Ovary (tissue), 9 donors: ENCODE data around the gene ATM. TPM values are rescaled to one million over a fixed set of nuclear protein-coding genes. Genes with fewer than 3 reads are reported as not detected.

Experiments used
- DNase-seq, 5 donors: peaks; one replicate each; pipeline ENCODE4 v3.0.0-alpha.2; 2019 to 2020
- H3K27ac ChIP-seq, 2 donors: fragments of 200-600 bp; one replicate each; pipeline versions ENCODE4 v1.5.1 to v1.8.0; 2019 to 2022
- H3K27me3 ChIP-seq: fragments of 200-600 bp; one replicate; pipeline ENCODE4 v1.8.0; 2022
- H3K36me3 ChIP-seq: fragments of 200-600 bp; sonication (generic); one replicate; pipeline ENCODE4 v1.5.1; 2019
- H3K4me1 ChIP-seq: one replicate; pipeline ENCODE4 v1.8.1; 2013; ENCODE audit warnings: mild to moderate bottlenecking, moderate library complexity; ENCODE audit not compliant: insufficient read depth
- H3K4me3 ChIP-seq: fragments of 200-600 bp; sonication (generic); one replicate; pipeline ENCODE4 v1.5.1; 2017
- H3K9me3 ChIP-seq, 2 donors: fragments of 200-600 bp in 1 of 2; sonication (generic) in 1 of 2; one replicate each; pipeline versions ENCODE4 v1.5.1 to v1.8.1; 2013 to 2019; ENCODE audit warnings: mild to moderate bottlenecking in 1 of 2, moderate library complexity in 1 of 2
- EP300 ChIP-seq: sonication (generic); formaldehyde crosslinking; IDR thresholded peaks from one replicate; pipeline ENCODE4 v1.6.1; 2017; ENCODE audit warnings: antibody characterized with exemption
- POLR2A ChIP-seq: fragments of 450-650 bp; IDR thresholded peaks from one replicate; pipeline ENCODE4 v1.6.1; 2017; ENCODE audit warnings: antibody characterized with exemption, mild to moderate bottlenecking, moderate library complexity
- WGBS, 3 donors: extraction: QIAGEN DNeasy Blood & Tissue Kit in 1 of 3; methylation state at CpG; one replicate each; pipeline versions ENCODE4 v1.1.5 to v1.1.7; 2013 to 2017; 5-methylcytosine and 5-hydroxymethylcytosine counted together
- intact Hi-C, 4 donors: fragments of 100-400 bp; cut with DNase I; formaldehyde crosslinking; loops; one replicate each; pipeline versions ENCODE4 v1.11.0 to v1.15.1; 2022 to 2023
- polyA plus RNA-seq, 2 donors: library from polyadenylated mRNA; stranded (reverse); fragments of 200-250 nt in 1 of 2; fragments of 350-450 nt in 1 of 2; fragmentation: Illumina TruSeq in 1 of 2; extraction: RNeasy Lipid Tissue Mini Kit (QIAGEN cat#74804) in 1 of 2; gene quantifications; one replicate each; pipeline ENCODE4 v1.2.3, GENCODE V29; 2013 to 2014
- total RNA-seq, 7 donors: library from RNA; depleted of rRNA in 2 of 7; stranded (reverse); fragments of >200 nt in 2 of 7; fragmentation: NEBNext Ultra II Directional in 3 of 7; extraction: Animal tissue kit (Norgen Biotek cat#: 25700) in 3 of 7; gene quantifications; one replicate each; pipeline versions ENCODE4 v1.1.0 to v1.2.4, GENCODE V29; 2016 to 2023
- TF ChIP-seq, protein P1 (sequence below), 3 donors: fragments of 450-650 bp in 2 of 3; fragments of 200-600 bp in 1 of 3; IDR thresholded peaks; one replicate each; pipeline versions ENCODE4 v1.5.1 to v1.8.0; 2016 to 2022; ENCODE audit warnings: antibody characterized with exemption in 3 of 3, mild to moderate bottlenecking in 1 of 3
- donor health status: DM: no; HTN: no; CAD: no; lungs with moderate emphysema.
- donor health status: DM: no; HTN: no; CAD: no.
- donor health status: Bipolar disorder and iron deficiency.
- donor health status: DM: yes; HTN: yes; CAD: no.
- donor health status: DM: no; HTN: no; CAD: no.
- donor health status: DM: yes; HTN: yes; CAD: no.

The ATM gene
- total and polyA plus RNA-seq, 9 donors = 29.2 to 104 (median 79.6) TPM

DNA sequence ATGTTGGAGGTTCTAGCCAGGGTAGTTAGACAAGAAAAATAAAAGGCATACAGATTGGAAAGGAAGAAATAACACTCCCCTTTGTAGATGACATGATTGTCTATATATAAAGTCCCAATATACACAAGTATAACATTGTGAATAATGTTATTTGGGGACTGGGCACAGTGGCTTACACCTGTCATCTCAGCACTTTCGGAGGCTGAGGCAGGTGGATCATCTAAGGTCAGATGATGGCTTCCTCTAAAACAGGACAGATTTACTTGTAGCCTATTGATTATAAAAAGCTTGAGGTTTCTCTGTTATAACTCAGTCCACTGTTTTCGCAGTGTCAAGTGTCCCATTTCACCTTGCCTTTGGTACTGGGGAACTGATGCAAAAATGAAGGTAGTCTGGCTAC, 19.6 kb downstream of the ATM start:
- TF ChIP-seq, protein P1, sequence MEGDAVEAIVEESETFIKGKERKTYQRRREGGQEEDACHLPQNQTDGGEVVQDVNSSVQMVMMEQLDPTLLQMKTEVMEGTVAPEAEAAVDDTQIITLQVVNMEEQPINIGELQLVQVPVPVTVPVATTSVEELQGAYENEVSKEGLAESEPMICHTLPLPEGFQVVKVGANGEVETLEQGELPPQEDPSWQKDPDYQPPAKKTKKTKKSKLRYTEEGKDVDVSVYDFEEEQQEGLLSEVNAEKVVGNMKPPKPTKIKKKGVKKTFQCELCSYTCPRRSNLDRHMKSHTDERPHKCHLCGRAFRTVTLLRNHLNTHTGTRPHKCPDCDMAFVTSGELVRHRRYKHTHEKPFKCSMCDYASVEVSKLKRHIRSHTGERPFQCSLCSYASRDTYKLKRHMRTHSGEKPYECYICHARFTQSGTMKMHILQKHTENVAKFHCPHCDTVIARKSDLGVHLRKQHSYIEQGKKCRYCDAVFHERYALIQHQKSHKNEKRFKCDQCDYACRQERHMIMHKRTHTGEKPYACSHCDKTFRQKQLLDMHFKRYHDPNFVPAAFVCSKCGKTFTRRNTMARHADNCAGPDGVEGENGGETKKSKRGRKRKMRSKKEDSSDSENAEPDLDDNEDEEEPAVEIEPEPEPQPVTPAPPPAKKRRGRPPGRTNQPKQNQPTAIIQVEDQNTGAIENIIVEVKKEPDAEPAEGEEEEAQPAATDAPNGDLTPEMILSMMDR (IDR thresholded peaks at IDR 0.05) = no peak
- TF ChIP-seq POLR2A (no peak), EP300 (no peak)
- Histone ChIP-seq H3K36me3 (no peaks in the 10 kb centered on the region), H3K27ac (no peak overlapping the region), H3K4me3 (no peak overlapping the region), H3K4me1 (no peaks in the 10 kb centered on the region), H3K27me3 (no peaks in the 10 kb centered on the region), H3K9me3 (no peaks in the 10 kb centered on the region)
- intact Hi-C loops = no loop called here
- WGBS, 3 donors = 96 to 98% (median 97%) methylated on average over 2 of the region's 2 CpGs
- DNase-seq = no peak

DNA sequence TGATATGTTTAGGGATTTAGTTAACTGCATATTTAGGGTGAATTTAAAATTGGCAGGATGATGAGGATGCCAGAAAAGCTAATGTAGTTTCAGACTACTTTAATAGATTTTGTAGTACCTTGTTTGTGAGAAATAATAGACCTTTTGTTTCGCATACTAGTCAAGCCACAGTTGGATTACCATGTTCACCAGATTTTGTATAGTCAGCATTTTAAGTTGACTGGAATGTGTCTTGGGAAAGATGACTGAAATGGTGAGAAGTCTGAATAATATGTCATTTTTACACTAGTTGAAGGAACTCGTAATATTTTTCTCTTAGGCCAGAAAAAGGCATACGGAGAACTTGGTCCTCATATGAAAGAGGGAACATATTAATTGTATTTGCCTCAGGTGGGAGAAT, 23.4 kb downstream of the ATM start:
- no peaks in the 10 kb centered on the region for H3K9me3 ChIP-seq
- WGBS, 3 donors = 66 to 82% (median 80%) methylated on average over 3 of the region's 3 CpGs

DNA sequence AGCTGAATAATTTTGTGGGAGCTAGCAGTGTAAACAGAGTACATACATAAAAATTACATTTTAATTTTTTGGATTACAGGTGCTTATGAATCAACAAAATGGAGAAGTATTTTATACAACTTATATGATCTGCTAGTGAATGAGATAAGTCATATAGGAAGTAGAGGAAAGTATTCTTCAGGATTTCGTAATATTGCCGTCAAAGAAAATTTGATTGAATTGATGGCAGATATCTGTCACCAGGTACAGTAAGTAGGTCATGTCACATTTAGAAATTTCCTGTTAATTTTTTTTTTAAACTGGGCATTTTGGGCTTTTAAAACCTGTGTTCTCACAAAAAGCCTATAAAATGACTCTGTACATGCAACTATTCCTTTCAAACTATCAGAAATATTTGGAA, 24.0 kb downstream of the ATM start:
- Histone ChIP-seq H3K4me3 (no peak overlapping the region), H3K27me3 (no peaks in the 10 kb centered on the region), H3K9me3 (no peaks in the 10 kb centered on the region), H3K27ac (no peak overlapping the region), H3K36me3 (no peaks in the 10 kb centered on the region), H3K4me1 (no peaks in the 10 kb centered on the region)
- intact Hi-C loops = no loop called here
- no peak for TF ChIP-seq POLR2A
- TF ChIP-seq, protein P1 (IDR thresholded peaks at IDR 0.05) = no peak
- no peak for TF ChIP-seq EP300
- WGBS, 3 donors = 94 to 97% (median 97%) methylated on average over 2 of the region's 2 CpGs
- no peak for DNase-seq

More for the DNA sequence above, 23.4 kb downstream of the ATM start:
- TF ChIP-seq POLR2A (no peak), EP300 (no peak)
- TF ChIP-seq, protein P1 (IDR thresholded peaks at IDR 0.05) = no peak
- intact Hi-C loops = no loop called here
- H3K4me1 ChIP-seq = no peaks in the 10 kb centered on the region
- H3K4me3 ChIP-seq = no peak overlapping the region
- no peak overlapping the region for H3K27ac ChIP-seq
- DNase-seq = no peak
- H3K36me3 ChIP-seq = no peaks in the 10 kb centered on the region
- H3K27me3 ChIP-seq = no peaks in the 10 kb centered on the region

DNA sequence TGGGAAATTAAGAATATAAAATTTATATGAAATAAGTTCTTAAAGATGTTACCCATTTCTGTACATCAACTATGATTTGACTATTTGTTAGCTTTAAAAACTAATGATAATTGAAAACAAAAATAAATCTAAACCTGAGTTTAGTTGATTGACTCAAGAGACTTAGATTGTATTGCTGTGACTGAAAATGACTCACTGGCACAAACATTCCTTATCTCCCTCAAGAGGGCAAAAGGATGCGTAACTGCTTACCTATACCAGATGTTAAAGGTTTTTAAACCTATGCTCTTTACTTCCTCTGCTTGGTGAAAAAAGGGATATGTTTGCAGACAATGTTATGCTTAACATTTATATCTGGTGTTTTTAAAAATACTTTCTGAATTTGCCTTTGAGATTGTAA, 30.3 kb downstream of the ATM start:
- TF ChIP-seq EP300 = no peak
- no peak for TF ChIP-seq POLR2A
- TF ChIP-seq, protein P1 (IDR thresholded peaks at IDR 0.05) = no peak
- no peak for DNase-seq
- H3K36me3 ChIP-seq = no peaks in the 10 kb centered on the region
- no peaks in the 10 kb centered on the region for H3K4me1 ChIP-seq
- intact Hi-C loops = no loop called here
- no peak overlapping the region for H3K27ac ChIP-seq
- no peaks in the 10 kb centered on the region for H3K9me3 ChIP-seq
- H3K27me3 ChIP-seq = no peaks in the 10 kb centered on the region
- 90 to 99% (median 96%) methylated on average over 1 of the region's 1 CpG for WGBS, 3 donors
- no peak overlapping the region for H3K4me3 ChIP-seq
